Stimulated activated naive CD8-positive, alpha-beta T cell treated with anti-CD3 and anti-CD28 coated beads, Interleukin-15, Interleukin-2, amounts not matched to agents 100 ng/mL and 50 ng/mL, for 24 hours (primary cell): ENCODE measurements around the gene MAZ.
A peak's percentile ranks its signal among the peaks of the same experiment; 100 is the strongest.
"Not testable (repeated sequence)": the region's sequence is repeated elsewhere in the genome, so short reads cannot be mapped to it uniquely, and the experiment has no call there.

Experiments used
- H3K27ac Mint-ChIP-seq: one replicate; pipeline ENCODE4 v1.8.0; 2021; ENCODE audit warnings: mild to moderate bottlenecking, mixed read lengths
- H3K27me3 Mint-ChIP-seq: one replicate; pipeline ENCODE4 v1.8.0; 2021; ENCODE audit warnings: mixed read lengths
- H3K36me3 Mint-ChIP-seq: one replicate; pipeline ENCODE4 v1.8.0; 2021; ENCODE audit warnings: low read depth, mixed read lengths
- H3K4me1 Mint-ChIP-seq: one replicate; pipeline ENCODE4 v1.8.0; 2021; ENCODE audit warnings: low read depth, mixed read lengths
- H3K4me3 Mint-ChIP-seq: one replicate; pipeline ENCODE4 v1.8.0; 2021; ENCODE audit warnings: mild to moderate bottlenecking, mixed read lengths
- H3K9me3 Mint-ChIP-seq: one replicate; pipeline ENCODE4 v1.8.0; 2021; ENCODE audit warnings: mixed read lengths

Gene MAZ

DNA sequence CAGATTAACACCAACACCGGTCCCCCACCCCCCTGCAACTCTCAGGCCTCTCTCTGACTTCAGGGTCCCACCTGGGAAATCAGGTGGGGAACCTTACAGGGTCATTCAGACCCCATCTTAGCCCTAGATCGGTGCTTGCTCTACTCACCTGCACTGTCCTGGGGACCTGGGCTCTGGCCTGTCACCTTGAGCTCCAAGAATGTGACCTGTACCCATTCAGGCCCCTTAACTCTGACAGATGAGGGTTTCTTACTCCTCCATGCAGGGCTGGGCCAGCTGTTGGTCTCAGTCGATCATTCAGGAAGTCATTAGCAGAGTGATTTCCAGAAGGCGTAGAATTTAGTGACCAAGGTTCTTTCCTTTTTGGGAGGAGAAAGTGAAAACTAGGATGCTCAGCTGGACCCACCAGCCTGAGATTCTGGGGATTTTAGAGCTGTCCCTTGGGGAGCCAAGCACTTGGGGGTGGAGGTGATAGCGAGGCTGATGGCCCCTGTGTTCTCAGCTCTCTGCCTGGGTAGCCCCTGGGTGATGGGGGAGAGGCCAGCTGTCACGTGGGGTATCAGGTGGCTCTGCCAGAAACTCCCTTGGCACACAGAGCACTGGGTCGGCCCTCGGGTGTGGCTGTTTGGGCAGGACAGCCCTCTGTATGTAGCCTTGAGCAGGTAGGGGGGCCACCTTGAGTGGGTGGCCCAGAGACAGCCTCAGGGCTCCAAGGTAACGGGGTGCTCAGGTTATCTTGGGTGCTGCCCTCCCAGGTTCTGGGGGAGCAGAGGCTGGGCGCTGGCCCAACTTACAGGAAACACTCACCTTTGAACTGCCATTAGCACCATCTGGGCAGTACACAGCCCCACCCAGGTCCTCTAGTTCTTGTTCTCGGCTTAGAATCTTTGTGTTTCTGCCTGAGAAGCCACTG is 14.7 kb downstream of the MAZ start:
- Mint-ChIP-seq H3K9me3 (no peaks in the 10 kb centered on the region), H3K4me1 (peaks cover 93% of the 10 kb centered on the region), H3K27me3 (no peaks in the 10 kb centered on the region), H3K36me3 (peaks cover 41% of the 10 kb centered on the region), H3K27ac (peak overlapping the region; percentile 96), H3K4me3 (peak overlapping the region; percentile 92)

DNA sequence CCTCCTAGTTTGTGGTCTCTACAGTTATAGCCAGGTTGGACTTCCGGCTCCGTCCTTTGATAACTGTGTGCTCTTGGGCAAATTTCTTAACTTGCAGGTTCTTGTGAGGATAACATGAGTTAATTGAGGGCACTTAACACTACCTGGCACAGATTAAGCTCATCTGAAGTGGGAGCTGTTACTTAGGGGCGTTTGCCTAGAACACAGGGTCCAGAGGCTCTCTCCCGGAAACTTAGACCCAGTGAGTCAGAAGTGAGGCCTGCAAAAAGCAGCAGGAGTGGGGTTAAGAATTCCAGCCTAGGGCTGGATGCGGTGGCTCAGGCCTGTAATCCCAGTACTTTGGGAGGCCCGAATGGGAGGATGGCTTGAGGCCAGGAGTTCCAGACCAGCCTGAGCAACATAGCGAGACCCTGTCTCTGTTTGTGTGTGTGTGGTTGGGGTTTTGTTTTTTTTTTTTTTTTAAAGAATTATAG is 15.3 kb downstream of the MAZ start:
- no peaks in the 10 kb centered on the region for H3K9me3 Mint-ChIP-seq
- peaks cover 40% of the 10 kb centered on the region for H3K36me3 Mint-ChIP-seq
- H3K27me3 Mint-ChIP-seq, result no peaks in the 10 kb centered on the region
- peaks cover 99% of the 10 kb centered on the region for H3K4me1 Mint-ChIP-seq
- peak overlapping the region; percentile 92 for H3K4me3 Mint-ChIP-seq
- H3K27ac Mint-ChIP-seq, result peak overlapping the region; percentile 96

DNA sequence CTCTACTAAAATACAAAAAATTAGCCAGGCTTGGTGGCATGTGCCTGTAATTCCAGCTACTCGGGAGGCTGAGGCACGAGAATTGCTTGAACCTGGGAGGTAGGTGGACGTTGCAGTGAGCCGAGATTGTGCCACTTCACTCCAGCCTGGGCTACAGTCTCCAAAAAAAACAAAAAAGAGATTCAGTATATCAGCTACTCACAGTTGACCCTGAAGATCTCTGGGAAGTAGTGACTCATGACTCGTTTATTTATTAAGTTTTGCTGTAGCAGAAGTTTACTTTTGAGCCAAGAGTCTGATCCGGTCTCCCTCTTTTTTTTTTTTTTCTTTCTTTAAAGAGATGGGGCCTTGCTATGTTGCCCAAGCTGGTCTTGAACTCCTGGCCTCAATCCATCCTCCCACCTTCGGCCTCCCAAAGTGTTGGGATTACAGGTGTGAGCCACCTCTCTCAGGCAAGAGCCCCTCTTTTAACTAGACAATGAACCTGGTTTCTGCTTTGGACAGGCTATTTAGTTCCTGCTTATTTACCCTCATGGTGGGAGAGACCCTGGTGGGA is 18.3 kb downstream of the MAZ start:
- H3K4me1 Mint-ChIP-seq, result peaks cover 95% of the 10 kb centered on the region
- no peaks in the 10 kb centered on the region for H3K9me3 Mint-ChIP-seq
- H3K27me3 Mint-ChIP-seq, result no peaks in the 10 kb centered on the region
- H3K4me3 Mint-ChIP-seq, result peak overlapping the region; percentile 57
- peaks cover 15% of the 10 kb centered on the region for H3K36me3 Mint-ChIP-seq
- H3K27ac Mint-ChIP-seq, result peak overlapping the region; percentile 97

DNA sequence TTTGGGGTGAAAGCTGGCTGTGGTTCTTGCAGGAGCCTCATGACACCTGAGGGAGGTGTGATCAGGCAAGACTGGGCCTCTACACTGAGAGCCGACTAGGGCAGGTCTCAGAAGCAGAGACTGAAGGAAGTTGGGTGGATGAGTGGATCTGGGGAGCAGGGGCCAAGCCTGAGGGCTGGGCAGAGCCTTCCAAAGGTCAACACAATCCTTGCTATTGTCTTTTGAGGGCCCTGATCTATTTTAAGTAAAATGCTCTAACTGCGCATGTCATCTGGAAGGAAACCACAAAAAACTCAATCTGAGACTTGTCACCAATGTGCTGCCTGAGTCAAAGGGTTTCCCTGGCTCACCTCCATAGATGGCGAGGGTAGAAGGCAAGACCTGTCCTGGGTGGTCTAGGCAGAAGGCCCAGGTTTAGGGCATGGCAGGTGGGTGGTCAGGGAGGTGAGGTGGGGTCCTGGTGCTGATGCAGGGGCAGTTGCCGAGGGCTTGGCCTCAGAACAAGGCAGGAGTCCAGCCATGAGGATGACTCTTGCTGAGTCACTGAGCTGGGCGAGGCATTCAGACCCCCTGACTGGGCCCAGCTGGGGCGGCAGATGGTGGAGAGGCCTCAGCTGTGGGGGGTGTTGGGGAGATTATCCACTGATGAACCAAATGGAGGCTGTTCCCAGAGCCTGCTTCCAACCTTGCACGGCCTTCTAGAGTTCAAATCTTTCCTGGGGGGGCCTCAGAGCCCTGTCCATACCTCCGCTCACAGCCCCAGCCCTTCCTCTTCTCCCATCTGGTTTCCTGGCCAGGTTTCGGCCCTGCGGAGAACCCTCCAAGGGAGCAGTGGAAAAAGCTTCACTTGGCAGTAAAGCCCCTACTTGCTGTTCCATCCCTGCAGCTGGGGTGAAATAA is 19.1 kb downstream of the MAZ start:
- peak overlapping the region; percentile 57 for H3K4me3 Mint-ChIP-seq
- peaks cover 10% of the 10 kb centered on the region for H3K36me3 Mint-ChIP-seq
- H3K9me3 Mint-ChIP-seq, result no peaks in the 10 kb centered on the region
- peaks cover 93% of the 10 kb centered on the region for H3K4me1 Mint-ChIP-seq
- peak overlapping the region; percentile 97 for H3K27ac Mint-ChIP-seq
- no peaks in the 10 kb centered on the region for H3K27me3 Mint-ChIP-seq

DNA sequence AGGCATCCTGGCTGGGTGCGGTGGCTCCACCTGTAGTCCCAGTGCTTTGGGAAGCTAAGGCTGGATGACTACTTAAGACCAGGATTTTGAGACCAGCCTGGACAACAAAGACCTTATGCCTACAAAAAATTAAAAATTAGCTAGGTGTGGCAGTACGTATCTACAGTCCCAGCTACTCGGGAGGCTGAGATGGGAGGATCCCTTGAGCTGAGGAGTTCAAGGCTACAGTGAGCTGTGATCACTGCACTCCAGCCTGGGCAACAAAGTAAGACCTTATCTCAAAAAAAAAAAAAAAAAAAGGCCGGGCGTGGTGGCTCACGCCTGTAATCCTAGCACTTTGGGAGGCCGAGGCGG is 20.0 kb downstream of the MAZ start:
- Mint-ChIP-seq H3K36me3 (peaks cover 6% of the 10 kb centered on the region), H3K4me3 (peak overlapping the region; percentile 79), H3K9me3 (no peaks in the 10 kb centered on the region), H3K27ac (peak overlapping the region; percentile 97), H3K27me3 (no peaks in the 10 kb centered on the region), H3K4me1 (peaks cover 84% of the 10 kb centered on the region)

DNA sequence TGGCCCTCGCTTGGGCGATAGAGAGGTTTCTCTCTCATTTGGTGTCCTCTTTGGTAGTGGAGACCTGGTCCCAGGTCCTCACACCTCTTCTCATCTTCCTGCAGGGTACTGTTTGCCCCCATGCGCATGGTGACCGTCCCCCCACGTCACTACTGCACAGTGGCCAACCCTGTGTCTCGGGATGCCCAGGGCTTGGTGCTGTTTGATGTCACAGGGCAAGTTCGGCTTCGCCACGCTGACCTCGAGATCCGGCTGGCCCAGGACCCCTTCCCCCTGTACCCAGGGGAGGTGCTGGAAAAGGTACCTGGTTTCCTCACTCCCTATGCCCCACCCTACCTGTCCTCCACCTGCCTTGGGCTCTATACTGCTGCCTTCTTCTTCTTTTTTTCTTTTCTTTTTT is 24.4 kb downstream of the MAZ start:
- H3K36me3 Mint-ChIP-seq, result peaks cover 22% of the 10 kb centered on the region

DNA sequence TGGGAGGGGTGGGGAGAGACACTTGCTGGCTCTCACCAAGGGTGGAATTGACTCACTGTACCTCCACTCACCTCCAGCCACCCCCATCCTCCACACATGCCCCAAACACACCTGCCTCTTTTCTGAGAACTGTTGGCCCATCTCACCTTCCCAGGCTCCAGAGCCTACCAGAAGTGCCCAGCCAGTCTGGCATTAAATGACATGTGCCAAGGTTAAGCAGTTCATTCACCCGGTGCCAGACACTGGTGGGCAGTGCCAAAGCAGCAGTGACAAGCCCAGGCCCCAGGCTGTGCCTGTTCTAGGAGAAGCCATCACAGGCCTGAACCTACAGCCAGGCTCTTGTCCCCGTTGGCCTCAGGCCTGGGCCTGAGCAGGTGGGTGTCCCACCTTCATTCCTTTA is 25.2 kb downstream of the MAZ start:
- no peaks in the 10 kb centered on the region for H3K27me3 Mint-ChIP-seq
- H3K4me1 Mint-ChIP-seq, result peaks cover 49% of the 10 kb centered on the region
- peaks cover 22% of the 10 kb centered on the region for H3K36me3 Mint-ChIP-seq
- H3K4me3 Mint-ChIP-seq, result no peak overlapping the region
- no peaks in the 10 kb centered on the region for H3K9me3 Mint-ChIP-seq
- no peak overlapping the region for H3K27ac Mint-ChIP-seq

More for the DNA sequence above, 24.4 kb downstream of the MAZ start:
- Mint-ChIP-seq H3K27me3 (no peaks in the 10 kb centered on the region), H3K27ac (no peak overlapping the region), H3K4me3 (no peak overlapping the region), H3K4me1 (peaks cover 55% of the 10 kb centered on the region), H3K9me3 (no peaks in the 10 kb centered on the region)

DNA sequence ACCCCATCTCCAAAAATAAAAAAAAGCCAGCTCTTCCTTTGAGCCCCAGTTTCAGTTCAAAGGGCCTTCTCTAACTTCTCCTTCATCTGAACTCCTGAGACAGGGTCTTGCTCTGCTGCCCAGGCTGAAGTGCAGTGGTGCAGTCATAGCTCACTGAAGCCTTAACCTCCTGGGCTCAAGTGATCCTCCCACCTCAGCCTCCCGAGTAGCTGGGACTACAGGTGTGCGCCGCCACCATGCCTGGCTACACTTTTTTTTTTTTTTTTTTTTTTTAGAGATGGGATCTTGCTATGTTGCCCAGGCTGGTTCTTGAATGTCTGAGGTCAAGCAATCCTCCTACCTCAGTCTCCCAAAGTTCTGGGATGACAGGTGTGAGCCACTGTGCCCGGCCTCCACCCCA is 26.9 kb downstream of the MAZ start:
- H3K27ac Mint-ChIP-seq, H3K27me3 Mint-ChIP-seq, H3K4me3 Mint-ChIP-seq, H3K9me3 Mint-ChIP-seq: not testable (repeated sequence)
- Mint-ChIP-seq H3K36me3 (peaks cover 29% of the 10 kb centered on the region), H3K4me1 (peaks cover 32% of the 10 kb centered on the region)

DNA sequence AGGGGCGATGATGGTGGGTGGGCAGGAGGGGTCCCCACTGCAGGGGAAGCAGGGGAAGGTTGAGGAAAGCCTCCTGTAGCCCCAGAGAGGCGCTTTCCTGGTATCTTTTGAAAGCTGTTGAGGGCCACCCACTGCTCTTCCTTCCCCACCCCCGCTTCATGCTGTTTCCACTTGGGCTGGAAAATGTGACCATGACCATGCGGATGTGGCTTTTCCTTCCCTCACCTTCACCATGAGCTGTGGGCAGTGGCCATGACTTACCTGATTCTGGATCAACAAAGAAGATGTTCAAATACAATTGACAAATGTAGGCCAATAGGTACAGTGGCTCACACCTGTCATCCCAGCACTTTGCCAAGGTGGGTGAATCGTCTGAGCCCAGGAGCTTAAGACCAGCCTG is 27.8 kb downstream of the MAZ start:
- Mint-ChIP-seq H3K27ac (peak overlapping the region; percentile 52), H3K36me3 (peaks cover 29% of the 10 kb centered on the region), H3K4me1 (peaks cover 26% of the 10 kb centered on the region), H3K27me3 (no peaks in the 10 kb centered on the region), H3K9me3 (no peaks in the 10 kb centered on the region), H3K4me3 (peak overlapping the region; percentile 60)

DNA sequence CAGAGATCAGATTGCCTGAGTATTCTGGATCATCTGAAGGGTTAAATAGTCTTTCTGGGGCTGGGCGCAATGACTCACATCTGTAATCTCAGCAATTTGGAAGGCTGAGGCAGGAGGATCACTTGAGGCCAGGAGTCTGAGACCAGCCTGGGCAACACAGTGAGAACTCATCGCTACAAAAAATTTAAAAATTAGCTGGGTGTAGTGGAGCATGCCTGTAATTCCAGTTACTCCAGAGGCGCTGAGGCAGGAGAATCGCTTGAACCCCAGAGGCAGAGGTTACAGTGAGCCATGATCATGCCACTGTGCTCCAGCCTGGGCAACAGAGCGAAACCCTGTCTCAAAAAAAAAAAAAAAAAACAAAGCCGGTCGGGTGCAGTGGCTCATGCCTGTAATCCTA is 29.6 kb downstream of the MAZ start:
- Mint-ChIP-seq H3K4me1 (peaks cover 16% of the 10 kb centered on the region), H3K4me3 (no peak overlapping the region), H3K36me3 (peaks cover 36% of the 10 kb centered on the region), H3K27me3 (no peaks in the 10 kb centered on the region), H3K27ac (no peak overlapping the region), H3K9me3 (no peaks in the 10 kb centered on the region)

DNA sequence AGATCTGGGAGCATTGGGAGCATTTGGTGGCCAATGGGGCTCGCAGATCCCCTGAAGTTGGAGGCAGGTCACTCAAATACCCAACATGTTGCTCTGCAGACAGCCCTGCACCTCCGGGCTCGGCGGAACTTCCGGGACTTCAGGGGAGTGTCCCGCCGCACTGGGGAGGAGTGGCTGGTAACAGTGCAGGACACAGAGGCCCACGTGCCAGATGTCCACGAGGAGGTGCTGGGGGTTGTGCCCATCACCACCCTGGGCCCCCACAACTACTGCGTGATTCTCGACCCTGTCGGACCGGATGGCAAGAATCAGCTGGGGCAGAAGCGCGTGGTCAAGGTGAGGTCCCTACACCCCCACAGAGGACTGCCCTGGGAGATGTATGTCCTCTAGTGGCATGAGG is 30.3 kb downstream of the MAZ start:
- Mint-ChIP-seq H3K4me3 (no peak overlapping the region), H3K9me3 (no peaks in the 10 kb centered on the region), H3K4me1 (peaks cover 16% of the 10 kb centered on the region), H3K36me3 (peaks cover 36% of the 10 kb centered on the region), H3K27ac (no peak overlapping the region), H3K27me3 (no peaks in the 10 kb centered on the region)

DNA sequence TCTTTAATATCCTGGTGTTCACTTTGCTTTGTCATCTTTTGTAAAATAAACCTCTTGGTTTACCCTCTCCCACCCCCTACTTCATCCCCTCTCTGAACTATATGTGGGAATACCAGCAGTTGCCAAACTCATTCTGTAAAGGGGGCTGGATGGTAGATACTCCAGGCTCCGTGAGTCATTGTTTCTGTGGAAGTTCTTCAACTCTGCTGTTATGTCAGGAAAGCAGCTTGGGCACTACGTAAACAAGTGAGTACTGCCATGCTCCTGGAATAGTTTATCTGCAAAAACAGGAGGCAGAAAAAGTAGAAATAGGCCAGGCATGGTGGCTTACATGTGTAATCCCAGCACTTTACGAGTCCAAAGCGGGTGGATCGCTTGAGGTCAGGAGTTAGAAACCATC is 31.5 kb downstream of the MAZ start:
- peaks cover 13% of the 10 kb centered on the region for H3K4me1 Mint-ChIP-seq
- no peak overlapping the region for H3K4me3 Mint-ChIP-seq
- peaks cover 31% of the 10 kb centered on the region for H3K36me3 Mint-ChIP-seq
- H3K9me3 Mint-ChIP-seq, result no peaks in the 10 kb centered on the region
- H3K27me3 Mint-ChIP-seq, result no peaks in the 10 kb centered on the region
- no peak overlapping the region for H3K27ac Mint-ChIP-seq

DNA sequence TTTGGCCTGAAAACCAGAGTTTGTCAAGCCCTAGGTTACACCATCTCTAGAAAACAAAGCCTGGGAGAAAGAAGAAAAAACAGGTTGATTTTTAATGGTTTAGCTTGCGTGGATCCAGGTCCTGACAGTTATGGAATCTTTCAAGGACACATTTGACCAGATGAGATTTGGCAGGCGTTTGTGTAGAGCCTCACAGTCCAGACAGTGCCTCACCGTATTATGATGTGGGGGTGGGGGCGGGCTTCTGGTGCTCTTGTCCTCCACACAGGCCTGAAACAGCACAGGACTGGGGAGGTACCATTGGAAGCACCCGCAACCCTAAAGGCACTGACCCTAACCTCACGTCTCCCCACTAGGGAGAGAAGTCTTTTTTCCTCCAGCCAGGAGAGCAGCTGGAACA is 33.5 kb downstream of the MAZ start:
- no peaks in the 10 kb centered on the region for H3K9me3 Mint-ChIP-seq
- no peak overlapping the region for H3K27ac Mint-ChIP-seq
- no peaks in the 10 kb centered on the region for H3K27me3 Mint-ChIP-seq
- H3K4me3 Mint-ChIP-seq, result no peak overlapping the region
- H3K36me3 Mint-ChIP-seq, result peaks cover 20% of the 10 kb centered on the region
- peaks cover 3% of the 10 kb centered on the region for H3K4me1 Mint-ChIP-seq

DNA sequence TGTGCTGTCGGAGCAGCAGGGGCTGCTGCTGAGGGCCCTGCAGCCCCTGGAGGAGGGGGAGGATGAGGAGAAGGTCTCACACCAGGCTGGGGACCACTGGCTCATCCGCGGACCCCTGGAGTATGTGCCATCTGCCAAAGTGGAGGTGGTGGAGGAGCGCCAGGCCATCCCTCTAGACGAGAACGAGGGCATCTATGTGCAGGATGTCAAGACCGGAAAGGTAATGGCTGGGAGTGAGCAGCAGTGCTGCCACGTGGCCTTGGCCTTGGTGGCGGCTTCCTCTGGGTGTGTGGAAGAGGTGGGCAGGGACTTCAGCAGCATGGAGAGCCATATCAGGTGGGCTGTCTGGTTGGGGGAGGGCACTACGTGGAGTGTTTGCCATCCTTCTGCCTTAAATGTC is 33.9 kb downstream of the MAZ start:
- peak overlapping the region; percentile 61 for H3K27ac Mint-ChIP-seq
- no peaks in the 10 kb centered on the region for H3K9me3 Mint-ChIP-seq
- peaks cover 21% of the 10 kb centered on the region for H3K36me3 Mint-ChIP-seq
- H3K27me3 Mint-ChIP-seq, result no peaks in the 10 kb centered on the region
- peaks cover 3% of the 10 kb centered on the region for H3K4me1 Mint-ChIP-seq
- H3K4me3 Mint-ChIP-seq, result no peak overlapping the region

DNA sequence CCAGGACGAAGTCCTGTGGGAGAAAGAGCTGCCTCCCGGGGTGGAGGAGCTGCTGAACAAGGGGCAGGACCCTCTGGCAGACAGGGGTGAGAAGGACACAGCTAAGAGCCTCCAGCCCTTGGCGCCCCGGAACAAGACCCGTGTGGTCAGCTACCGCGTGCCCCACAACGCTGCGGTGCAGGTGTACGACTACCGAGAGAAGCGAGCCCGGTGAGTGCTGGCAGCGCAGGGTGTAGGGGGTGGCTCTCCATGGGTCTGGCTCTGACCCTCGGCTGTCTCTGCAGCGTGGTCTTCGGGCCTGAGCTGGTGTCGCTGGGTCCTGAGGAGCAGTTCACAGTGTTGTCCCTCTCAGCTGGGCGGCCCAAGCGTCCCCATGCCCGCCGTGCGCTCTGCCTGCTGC is 35.3 kb downstream of the MAZ start:
- no peak overlapping the region for H3K27ac Mint-ChIP-seq
- no peaks in the 10 kb centered on the region for H3K27me3 Mint-ChIP-seq
- H3K4me3 Mint-ChIP-seq, result no peak overlapping the region
- no peaks in the 10 kb centered on the region for H3K4me1 Mint-ChIP-seq
- no peaks in the 10 kb centered on the region for H3K9me3 Mint-ChIP-seq
- H3K36me3 Mint-ChIP-seq, result peaks cover 26% of the 10 kb centered on the region
